Measurements from ENCODE around the gene CAPZA2.

CAPZA2 gene

GRCh38 chr7:116862951-116863670, 724 bp downstream of the CAPZA2 start:
- DNase-seq, result peak; percentile 64

DNA sequence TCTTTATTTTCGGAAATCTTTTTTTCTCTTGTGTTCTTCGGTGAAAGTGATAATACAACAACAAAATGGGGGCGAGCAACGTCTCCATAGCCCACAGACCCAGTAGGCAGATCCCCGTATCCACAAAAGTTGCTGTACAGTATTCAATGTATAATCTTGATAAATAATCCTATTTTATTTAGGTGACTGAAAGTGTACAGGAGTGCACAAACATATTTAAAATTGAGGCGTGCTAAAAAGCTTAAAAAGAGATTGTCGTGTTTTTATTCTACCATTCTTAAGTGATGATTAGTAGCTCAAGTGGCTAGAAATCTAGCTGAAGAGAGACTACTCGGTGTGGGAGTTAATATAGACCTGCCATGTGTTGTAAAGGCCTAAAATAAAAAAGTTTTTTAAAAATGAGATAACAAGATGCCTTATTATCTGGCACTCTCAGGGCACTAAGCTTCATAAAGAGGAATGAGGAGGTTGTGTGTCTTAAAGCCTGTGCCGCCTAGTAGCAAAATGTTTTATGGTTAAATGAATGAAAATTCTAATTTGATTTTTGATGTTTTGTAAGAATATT, 1.6 kb downstream of the CAPZA2 start:
- no peak for DNase-seq

GRCh38 chr7:116871061-116871700, 8.8 kb downstream of the CAPZA2 start:
- DNase-seq, result no peak

DNA sequence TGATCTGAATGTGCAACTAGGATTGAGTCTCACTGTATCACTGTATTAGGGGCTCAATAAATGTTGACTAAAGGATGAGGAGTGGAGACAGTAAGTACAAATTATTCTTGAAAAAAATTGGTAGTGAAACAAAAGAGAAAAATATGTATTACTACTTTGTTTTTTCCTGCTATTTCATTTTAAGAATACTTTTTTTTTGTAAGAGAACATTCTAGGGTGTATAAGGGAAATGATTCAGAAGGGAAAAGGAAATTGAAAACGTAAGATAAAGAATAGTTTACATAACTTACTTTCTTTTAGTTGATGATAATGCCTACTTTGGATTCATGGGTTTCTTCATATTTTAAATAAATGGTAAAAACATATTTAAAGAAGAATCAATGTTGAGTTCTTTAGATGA, 9.6 kb downstream of the CAPZA2 start:
- DNase-seq, result no peak

DNA sequence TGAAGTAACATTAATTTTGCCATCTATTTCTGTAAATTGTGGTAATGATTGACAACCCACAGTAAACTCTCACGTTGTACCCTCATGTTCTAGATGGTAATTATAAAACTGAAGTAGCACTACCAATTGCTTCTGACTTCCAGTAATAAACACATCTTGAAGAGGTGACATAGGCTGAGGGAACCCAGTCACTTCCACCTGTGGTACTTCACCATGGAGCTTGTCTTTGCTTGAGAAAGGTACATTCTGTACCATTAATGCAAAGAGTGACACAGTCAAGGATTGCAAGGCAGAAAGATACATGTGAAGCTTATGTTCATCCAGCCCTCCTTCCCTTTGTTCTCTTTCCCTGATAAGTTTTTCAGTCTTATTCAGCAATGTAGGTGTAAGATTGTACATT, 11.2 kb downstream of the CAPZA2 start:
- DNase-seq, result no peak

- DNase-seq, result no peak
These were observed 14.5 kb downstream of the CAPZA2 start for GRCh38 chr7:116876664-116877442.

DNA sequence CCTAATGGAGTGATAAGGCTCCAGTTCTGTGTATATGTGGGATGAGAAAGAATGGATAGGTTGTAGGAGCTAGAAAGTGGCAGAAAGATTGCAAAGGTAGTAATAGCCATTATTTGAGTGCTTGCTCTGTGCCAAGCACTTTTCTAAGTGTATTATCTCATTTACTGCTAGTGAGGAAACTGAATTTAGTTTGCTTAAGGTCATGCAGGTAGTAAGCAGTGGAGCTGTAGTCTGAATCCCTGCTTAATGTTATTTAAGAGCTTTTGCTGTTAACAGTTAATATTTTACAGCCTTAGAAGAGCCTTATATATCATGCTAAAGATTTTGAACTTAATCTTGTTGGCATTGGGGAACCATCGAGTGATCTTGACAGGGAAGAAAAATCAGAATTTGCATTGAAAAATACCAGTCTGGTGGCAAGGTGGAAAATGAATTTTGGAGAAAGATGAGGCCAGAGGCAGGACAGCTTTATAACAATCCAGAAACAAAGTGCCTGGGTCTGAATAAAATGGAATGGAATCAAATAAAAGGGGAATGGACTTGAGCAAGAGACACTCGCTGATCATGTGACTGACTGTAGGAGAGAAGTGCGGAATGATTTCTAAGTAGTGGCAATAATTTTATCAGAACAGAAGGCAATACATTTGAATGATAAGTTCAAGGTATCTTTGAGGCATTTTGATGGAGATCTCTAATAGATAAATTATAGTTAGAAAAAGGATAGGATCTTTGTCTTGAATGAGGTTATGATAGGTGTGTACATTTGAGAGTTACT, 15.2 kb downstream of the CAPZA2 start:
- DNase-seq, result no peak

DNA sequence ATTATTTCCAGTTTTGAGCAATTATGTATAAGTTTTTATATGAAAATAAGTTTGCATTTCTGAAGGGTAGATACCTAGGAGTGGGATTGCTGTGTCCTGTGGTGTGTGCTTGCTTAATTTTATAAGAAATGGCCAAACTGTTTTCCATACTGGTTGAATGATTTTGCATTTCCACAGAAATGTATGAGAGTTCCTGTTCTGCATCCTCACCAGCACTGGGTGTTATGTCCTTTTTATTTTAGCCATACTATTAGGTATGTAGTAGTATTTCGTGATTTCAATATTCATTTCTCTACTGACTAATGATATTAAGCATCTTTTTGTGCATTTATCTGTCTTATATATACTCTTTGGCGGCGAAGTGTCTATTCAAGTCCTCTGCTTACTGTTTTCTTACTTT, 22.3 kb downstream of the CAPZA2 start:
- DNase-seq, result no peak

GRCh38 chr7:116885724-116886123, 23.3 kb downstream of the CAPZA2 start:
- no peak for DNase-seq

DNA sequence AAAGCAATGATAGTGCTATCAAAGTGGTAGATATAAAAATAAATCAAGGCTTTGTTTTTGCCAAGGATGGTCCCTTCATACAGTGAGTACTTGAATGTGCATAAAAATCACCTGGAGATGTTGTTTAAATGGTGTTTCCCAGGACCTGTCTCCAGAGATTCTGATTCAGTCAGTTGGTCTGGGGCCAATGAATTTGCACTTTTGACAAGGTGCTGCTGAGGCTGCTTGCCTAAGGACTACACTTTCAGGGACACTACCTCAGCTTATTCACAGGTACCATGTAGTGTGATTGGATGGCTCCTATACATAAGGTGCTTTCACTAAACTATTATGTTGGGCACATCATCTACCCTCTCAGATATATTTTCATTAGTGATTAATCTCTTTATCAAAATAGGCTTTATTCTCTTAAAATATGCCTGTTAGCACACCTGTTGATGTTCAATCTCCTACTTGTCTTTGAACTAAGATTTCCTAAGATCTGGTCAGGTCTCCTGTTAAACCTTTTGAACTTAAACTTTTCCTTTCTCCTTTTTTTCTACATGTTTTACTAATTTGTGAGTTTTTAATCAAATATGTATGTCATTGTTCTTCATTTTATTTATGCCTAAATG, 24.3 kb downstream of the CAPZA2 start:
- DNase-seq, result no peak

GRCh38 chr7:116888895-116889294, 26.5 kb downstream of the CAPZA2 start:
- no peak for DNase-seq

DNA sequence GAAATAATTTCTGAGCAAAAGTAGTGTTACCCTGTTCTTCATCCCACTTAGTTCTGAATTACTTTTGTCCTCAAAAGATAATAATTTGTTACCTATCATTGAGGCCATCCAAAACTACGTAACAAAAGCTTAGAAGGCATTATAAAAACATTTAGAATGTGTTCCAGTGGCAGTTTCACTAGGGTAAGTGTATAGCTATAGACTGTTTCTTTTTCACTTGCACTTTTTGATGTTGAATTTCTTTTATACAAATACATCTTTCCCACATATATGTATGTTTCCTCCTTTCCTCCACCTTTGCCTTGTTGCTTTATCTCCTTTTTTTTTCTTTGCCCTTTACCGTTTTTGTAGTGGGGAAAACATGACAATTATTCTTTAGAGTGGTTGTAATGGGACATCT, 33.5 kb downstream of the CAPZA2 start:
- DNase-seq, result no peak

GRCh38 chr7:116897661-116898060, 35.3 kb downstream of the CAPZA2 start:
- no peak for DNase-seq

DNA sequence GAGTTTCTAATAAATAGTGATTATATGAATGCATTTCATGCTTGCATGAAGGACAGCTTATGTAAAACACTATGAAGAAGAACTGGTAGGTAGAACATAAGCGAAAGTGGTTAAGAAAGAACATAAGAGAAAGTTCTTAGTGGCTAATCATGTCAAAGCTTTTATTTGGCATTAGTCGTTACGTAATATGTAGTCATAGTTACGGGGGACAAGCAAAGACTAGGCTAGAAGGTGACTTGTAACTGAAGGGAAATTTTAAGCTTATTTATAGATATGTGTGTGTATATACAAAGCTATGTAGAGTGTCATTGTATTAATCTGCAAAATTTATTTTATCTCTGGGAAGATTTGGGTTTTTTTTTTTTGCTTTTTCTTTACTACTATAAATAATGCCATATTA, 36.9 kb downstream of the CAPZA2 start:
- no peak for DNase-seq

- no peak for DNase-seq
These were observed 38.8 kb downstream of the CAPZA2 start for GRCh38 chr7:116901143-116901542.

GRCh38 chr7:116902867-116903266, 40.5 kb downstream of the CAPZA2 start:
- no peak for DNase-seq

DNA sequence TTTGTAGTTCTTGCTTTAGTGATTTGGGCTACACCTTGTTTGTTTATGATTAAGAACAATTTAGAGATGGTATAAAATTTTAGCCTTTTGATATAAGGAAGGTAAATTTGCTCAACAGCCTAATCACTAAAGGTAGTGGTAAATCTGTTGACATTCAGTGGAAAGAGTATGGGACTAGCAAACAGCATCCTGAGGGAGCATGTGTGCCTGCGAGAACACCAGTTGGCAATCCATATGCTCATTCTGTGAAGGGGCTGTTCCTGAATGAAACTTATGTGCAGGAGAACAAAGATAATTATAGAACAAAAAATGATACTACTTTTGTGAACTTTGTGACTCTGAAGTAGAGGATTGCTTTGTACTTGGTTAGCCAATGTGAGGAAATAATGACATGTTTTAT, 44.0 kb downstream of the CAPZA2 start:
- DNase-seq, result no peak

DNA sequence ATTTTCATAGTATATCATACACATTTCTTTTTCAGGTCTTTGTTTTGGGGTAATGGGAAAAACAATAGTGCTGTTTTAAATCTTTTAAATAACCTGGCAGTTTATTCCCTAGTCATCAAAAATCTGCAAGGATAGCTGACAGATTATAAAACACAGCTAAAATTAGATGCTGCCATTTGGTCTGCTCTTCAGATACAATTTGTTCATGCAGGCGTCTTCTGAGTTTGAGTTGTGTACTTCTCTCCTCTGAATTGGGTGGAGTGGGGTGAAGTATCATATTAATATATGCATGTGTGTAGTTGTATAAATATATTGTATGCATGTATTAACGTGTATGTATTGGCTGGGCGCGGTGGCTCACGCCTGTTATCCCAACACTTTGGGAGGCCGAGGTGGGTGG, 48.0 kb downstream of the CAPZA2 start:
- DNase-seq, result no peak

GRCh38 chr7:116911801-116912200, 49.4 kb downstream of the CAPZA2 start:
- DNase-seq, result no peak

- no peak for DNase-seq
These were observed 50.0 kb downstream of the CAPZA2 start for GRCh38 chr7:116912269-116912909.

GRCh38 chr7:116918704-116919103, 56.3 kb downstream of the CAPZA2 start:
- no peak for DNase-seq

GRCh38 chr7:116920359-116920758, 58.0 kb downstream of the CAPZA2 start:
- DNase-seq, result no peak

Data from activated CD8-positive, alpha-beta memory T cell treated with anti-CD3 and anti-CD28 coated beads for 24 hours (primary cell).